DMS114 treated with DMSO at 0.1 percent for 48 hours (cell line): ENCODE results near the gene PRAMEF33.
"Not testable (repeated sequence)": the region's sequence is repeated elsewhere in the genome, so short reads cannot be mapped to it uniquely, and the experiment has no call there.

ENCODE experiments used
- DNase-seq: peaks from one replicate; lab custom pipeline; 2025; ENCODE audit not compliant: unreplicated experiment; lab: John Stamatoyannopoulos, UW

PRAMEF33 gene

DNA sequence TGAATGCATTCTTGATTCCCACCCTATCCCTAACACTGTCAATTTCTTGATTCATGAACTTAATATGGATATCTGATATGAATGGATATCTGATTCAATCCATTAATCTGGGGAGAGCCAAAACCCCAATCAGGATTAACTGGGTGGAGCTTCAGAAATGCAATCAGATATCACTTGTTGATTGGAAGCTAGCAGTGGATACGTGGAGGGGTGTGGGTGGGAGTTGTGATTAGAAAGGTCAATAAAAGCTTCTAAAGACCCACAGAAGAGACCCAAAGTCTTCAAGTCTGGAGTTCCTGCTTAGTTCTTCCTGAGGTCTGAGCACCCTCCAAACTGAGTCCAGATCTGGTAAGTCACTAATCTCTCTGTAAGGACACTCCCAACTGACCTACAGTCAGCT is at the start of gene PRAMEF33:
TSS of gene PRAMEF33 (plus strand) at position 301 of the 400 bp plus-strand sequence. CDS start 2,416 bp downstream, outside the sequence.
- not testable (repeated sequence) for DNase-seq

- DNase-seq = not testable (repeated sequence)
Measured at GRCh38 chr1:13253898-13254297, 49.4 kb upstream of the PRAMEF33 start, which contains the start of gene PRAMEF5. Gene PRAMEF5, plus strand, starts transcription at chr1:13254198. Its CDS starts 5,071 bp downstream, at chr1:13259269.

DNA sequence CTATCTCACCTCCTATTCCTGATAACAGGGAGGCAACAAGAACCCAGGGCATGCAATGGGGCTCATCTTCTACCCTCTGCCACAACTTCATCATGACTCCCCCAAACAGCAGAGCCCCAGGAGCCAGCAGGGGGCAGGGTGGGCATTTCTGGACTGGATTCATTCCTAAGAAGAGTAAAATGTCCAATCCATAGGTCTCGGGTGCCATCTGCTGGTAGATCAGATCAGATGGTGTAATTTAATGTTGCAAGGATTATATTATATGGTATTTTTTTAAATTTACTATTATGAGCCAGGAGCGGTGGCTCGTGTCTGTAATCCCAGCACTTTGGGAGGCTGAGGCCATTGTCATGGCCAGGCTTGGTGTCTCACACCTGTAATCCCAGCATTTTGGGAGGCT is 38.2 kb upstream of the PRAMEF33 start:
- DNase-seq = not testable (repeated sequence)

DNA sequence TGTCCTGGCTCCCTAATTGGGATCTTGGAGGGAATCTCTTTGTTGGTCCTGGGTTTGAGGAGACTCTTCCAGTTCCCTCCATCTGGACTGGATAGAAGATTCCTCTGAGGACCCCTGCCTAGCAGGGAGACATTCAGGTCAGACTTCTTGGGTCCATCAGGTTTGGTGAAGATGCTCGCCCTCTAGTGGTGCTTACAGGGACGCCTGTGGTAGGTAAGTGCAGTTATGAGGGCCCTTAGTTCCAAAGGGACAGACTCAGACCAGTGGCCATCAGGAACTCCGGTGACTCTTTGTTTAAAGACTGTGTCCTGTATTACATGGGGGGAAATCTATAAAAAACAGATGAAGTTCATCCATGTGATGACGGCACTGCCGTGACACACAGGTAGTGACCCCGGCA is 26.3 kb upstream of the PRAMEF33 start:
- not testable (repeated sequence) for DNase-seq

DNA sequence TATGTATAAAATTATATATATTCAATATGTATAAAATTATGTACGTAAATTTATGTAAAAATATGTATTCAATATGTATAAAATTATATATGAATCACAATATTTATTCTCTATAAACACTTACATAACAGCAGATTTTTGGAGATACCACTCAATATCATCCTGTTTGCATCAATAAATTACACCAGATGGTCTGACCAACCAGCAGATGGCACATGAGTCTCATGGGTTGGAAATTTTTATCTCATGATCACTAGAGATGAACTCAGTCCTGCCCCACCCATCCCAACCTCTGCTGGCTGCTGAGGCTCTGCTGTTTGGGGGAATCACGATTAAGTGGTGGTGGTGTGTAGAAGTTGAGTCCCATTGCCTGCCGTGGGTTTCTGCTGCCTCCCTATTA is 23.7 kb upstream of the PRAMEF33 start:
- DNase-seq = not testable (repeated sequence)

GRCh38 chr1:13285037-13285436 is 18.3 kb upstream of the PRAMEF33 start, which contains the start of gene PRAMEF8:
Gene PRAMEF8, minus strand, starts transcription at chr1:13285137. Its CDS starts 1,046 bp downstream, at chr1:13284091.
- not testable (repeated sequence) for DNase-seq

- not testable (repeated sequence) for DNase-seq
Measured at GRCh38 chr1:13289030-13289429, 14.3 kb upstream of the PRAMEF33 start.

- DNase-seq = not testable (repeated sequence)
Measured at GRCh38 chr1:13297216-13297931, 6.0 kb upstream of the PRAMEF33 start.

GRCh38 chr1:13298699-13299098 is 4.6 kb upstream of the PRAMEF33 start:
- DNase-seq = not testable (repeated sequence)

DNA sequence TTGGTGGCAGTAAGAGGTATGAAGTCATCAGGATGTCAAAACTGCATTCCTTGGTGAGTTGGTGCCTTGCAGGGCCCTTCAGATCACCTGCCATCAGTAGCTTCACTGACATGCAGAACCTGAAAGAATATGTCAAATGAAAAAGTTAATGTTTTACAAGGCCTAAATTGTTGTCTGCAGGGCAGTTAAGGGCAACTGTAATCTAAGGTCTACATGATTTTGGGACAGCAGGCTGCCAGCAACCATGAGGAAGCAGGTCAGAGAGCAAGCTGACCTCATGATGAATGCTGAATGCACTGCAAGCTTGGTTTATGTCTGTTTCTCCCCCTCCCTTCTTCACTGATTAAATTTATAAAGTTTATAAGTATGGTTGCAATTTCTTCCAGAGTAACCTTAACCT is 1.1 kb upstream of the PRAMEF33 start:
- DNase-seq = not testable (repeated sequence)

GRCh38 chr1:13315281-13315680 is 11.9 kb downstream of the PRAMEF33 start, which contains the start of gene PRAMEF15:
Gene PRAMEF15, plus strand, starts transcription at chr1:13315581. Its CDS starts 2,827 bp downstream, at chr1:13318408.
- DNase-seq = not testable (repeated sequence)

DNA sequence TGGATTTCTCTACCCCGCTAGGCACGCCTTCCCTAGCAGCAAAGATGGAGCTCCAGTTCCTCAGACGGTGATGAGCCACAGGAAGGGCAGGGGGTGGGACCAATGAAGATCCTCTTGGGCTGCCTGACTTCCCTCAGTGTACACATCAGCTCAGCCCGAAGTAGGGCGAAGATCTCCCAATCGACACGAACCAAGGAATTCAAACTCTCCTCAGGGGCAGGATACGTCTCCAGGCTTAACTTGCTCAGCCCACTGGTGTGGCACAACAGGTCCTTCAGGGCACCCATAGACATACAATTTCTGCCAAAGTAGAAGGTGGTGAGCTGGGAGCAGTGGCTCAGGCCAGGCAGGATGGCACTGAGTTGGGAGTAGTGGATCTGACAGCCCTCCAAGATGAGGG is 39.2 kb downstream of the PRAMEF33 start:
- not testable (repeated sequence) for DNase-seq

- not testable (repeated sequence) for DNase-seq
Measured at GRCh38 chr1:13347034-13347433, 43.7 kb downstream of the PRAMEF33 start, which contains the start of gene PRAMEF14. Gene PRAMEF14, minus strand, starts transcription at chr1:13347134. Its CDS starts 1,820 bp downstream, at chr1:13345314.

GRCh38 chr1:13353476-13353875 is 50.1 kb downstream of the PRAMEF33 start:
- DNase-seq = not testable (repeated sequence)

DNA sequence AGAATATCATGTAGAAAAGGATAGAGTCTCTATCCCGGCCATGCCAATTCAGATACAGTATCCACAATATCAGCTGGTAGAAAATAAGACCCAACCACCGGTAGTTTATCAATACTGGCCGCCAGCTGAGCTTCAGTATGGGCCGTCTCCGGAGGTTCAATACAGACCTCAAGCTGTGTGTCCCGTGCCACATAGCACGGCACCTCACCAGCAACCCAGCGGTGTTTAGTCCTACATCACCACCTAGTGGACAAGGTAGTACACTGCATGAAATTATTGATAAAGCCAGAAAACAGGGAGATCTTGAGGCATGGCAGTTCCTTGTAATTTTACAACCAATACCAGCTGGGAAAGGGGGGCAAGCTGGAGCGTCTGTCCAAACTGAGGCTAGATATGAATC is 51.1 kb downstream of the PRAMEF33 start:
- not testable (repeated sequence) for DNase-seq

- peak; percentile 41 for DNase-seq
Measured at GRCh38 chr1:13356774-13357173, 53.4 kb downstream of the PRAMEF33 start.
